Natural killer cell (primary cell): Measurements from ENCODE around the gene SLC30A2. TPM values are rescaled to one million over a fixed set of nuclear protein-coding genes. Genes with fewer than 3 reads are reported as not detected.
A peak's percentile ranks its signal among the peaks of the same experiment; 100 is the strongest.

ENCODE experiments used
- ATAC-seq, 3 donors: fragments of 150-1000 bp in 2 of 3; fragments of 200-7000 bp in 1 of 3; cut with Tn5 transposase; 1 replicate in 1 of 3; 2 replicates in 2 of 3; pipeline ENCODE4 v1.10.0; 2021; ENCODE audit warnings: mild to moderate bottlenecking in 2 of 3, moderate library complexity in 2 of 3
- DNase-seq, 2 donors: peaks; one replicate each; pipeline versions ENCODE4 v3.0.0 to v3.0.0-alpha.2; 2013 to 2021; ENCODE audit warnings: mixed read lengths in 1 of 2
- H3K27ac ChIP-seq: one replicate; pipeline ENCODE4 v1.5.1; 2013; ENCODE audit warnings: mild to moderate bottlenecking, low read length
- H3K27me3 ChIP-seq: one replicate; pipeline ENCODE4 v1.6.1; 2013; ENCODE audit warnings: low read length; ENCODE audit not compliant: control insufficient read depth, insufficient read depth
- H3K36me3 ChIP-seq: one replicate; pipeline ENCODE4 v1.6.1; 2013; ENCODE audit warnings: low read length; ENCODE audit not compliant: control insufficient read depth, insufficient read depth
- H3K4me1 ChIP-seq: one replicate; pipeline ENCODE4 v1.6.1; 2013; ENCODE audit warnings: low read length; ENCODE audit not compliant: control insufficient read depth, insufficient read depth
- H3K4me3 ChIP-seq: one replicate; pipeline ENCODE4 v1.5.1; 2013; ENCODE audit warnings: low read length
- H3K9me3 ChIP-seq: one replicate; pipeline ENCODE4 v1.6.1; 2013; ENCODE audit warnings: low read length; ENCODE audit not compliant: control insufficient read depth, insufficient read depth
- H3K27ac Mint-ChIP-seq, 2 donors: one replicate each; pipeline ENCODE4 v1.8.0; 2022; ENCODE audit warnings: mild to moderate bottlenecking in 2 of 2, mixed read lengths in 2 of 2, moderate library complexity in 1 of 2
- H3K27me3 Mint-ChIP-seq, 2 donors: one replicate each; pipeline ENCODE4 v1.8.0; 2022; ENCODE audit warnings: low read depth in 2 of 2, mixed read lengths in 2 of 2
- H3K36me3 Mint-ChIP-seq: one replicate; pipeline ENCODE4 v1.8.0; 2022; ENCODE audit warnings: mixed read lengths
- H3K4me1 Mint-ChIP-seq, 2 donors: one replicate each; pipeline ENCODE4 v1.8.0; 2022; ENCODE audit warnings: mixed read lengths in 2 of 2
- H3K4me3 Mint-ChIP-seq: one replicate; pipeline ENCODE4 v1.8.0; 2022; ENCODE audit warnings: mild to moderate bottlenecking, moderate library complexity, mixed read lengths
- H3K9me3 Mint-ChIP-seq, 2 donors: one replicate each; pipeline ENCODE4 v1.8.0; 2022; ENCODE audit warnings: mixed read lengths in 2 of 2
- CTCF ChIP-seq: fragments of 200-600 bp; IDR thresholded peaks from one replicate; pipeline ENCODE4 v1.8.0; 2022; ENCODE audit warnings: antibody characterized with exemption
- WGBS: methylation state at CpG from one replicate; pipeline ENCODE4 v1.1.7; 2013; ENCODE audit warnings: missing lambda C conversion rate; ENCODE audit not compliant: insufficient coverage; 5-methylcytosine and 5-hydroxymethylcytosine counted together
- intact Hi-C: fragments of 100-400 bp; cut with micrococcal nuclease; formaldehyde crosslinking; loops from one replicate; pipeline ENCODE4 v1.14.2; 2022
- total RNA-seq, 4 donors: library from RNA; stranded (reverse); fragments of 120-200 nt in 1 of 4; gene quantifications; one replicate each; pipeline versions ENCODE4 v1.2.3 to v1.2.4, GENCODE V29; 2013 to 2022

The SLC30A2 gene
- total RNA-seq, 3 donors from 2014 or later (not counting 1 experiment from before 2014, with no cell fraction given), result not detected

- Histone ChIP-seq H3K27ac (no peak overlapping the region), H3K9me3 (no peaks in the 10 kb centered on the region), H3K4me1 (peaks cover 19% of the 10 kb centered on the region), H3K4me3 (peak overlapping the region; percentile 97), H3K36me3 (no peaks in the 10 kb centered on the region), H3K27me3 (peaks cover 8% of the 10 kb centered on the region)
- Mint-ChIP-seq H3K36me3 (no peaks in the 10 kb centered on the region), H3K27ac (peak overlapping the region; percentile 72 to 89), H3K27me3 (peaks cover 0 to 8% of the 10 kb centered on the region in 2 donors), H3K9me3 (no peaks in the 10 kb centered on the region), H3K4me3 (peak overlapping the region; percentile 97), H3K4me1 (peaks cover 9 to 20% of the 10 kb centered on the region in 2 donors)
- ATAC-seq (peak; percentile 74 to 91 (median 76)), DNase-seq (peak; percentile 81 to 87)
- WGBS, result 15% methylated on average over 39 of the region's 39 CpGs
- peak; percentile 99 for TF ChIP-seq CTCF
- intact Hi-C loops, result loop anchor here (5.0 kb wide), 1 partner anchor 111 kb away; no protein-coding TSS in a partner anchor
Measured at GRCh38 chr1:26035959-26036755, 9.8 kb downstream of the SLC30A2 start.

- H3K27ac ChIP-seq, result peak overlapping the region; percentile 43
- DNase-seq, result peak; percentile 89 to 96
- peak overlapping the region; percentile 97 for H3K4me3 ChIP-seq
- Mint-ChIP-seq H3K4me3 (peak overlapping the region; percentile 97), H3K36me3 (no peaks in the 10 kb centered on the region), H3K27ac (peak overlapping the region; percentile 72 to 89), H3K4me1 (peaks cover 9 to 20% of the 10 kb centered on the region in 2 donors), H3K9me3 (no peaks in the 10 kb centered on the region), H3K27me3 (peaks cover 0 to 11% of the 10 kb centered on the region in 2 donors)
- TF ChIP-seq CTCF, result no peak
- peak; percentile 93 to 96 (median 95) for ATAC-seq
- no peaks in the 10 kb centered on the region for H3K36me3 ChIP-seq
- no peaks in the 10 kb centered on the region for H3K9me3 ChIP-seq
- WGBS, result under 1% methylated on average over 60 of the region's 60 CpGs
- H3K4me1 ChIP-seq, result peaks cover 19% of the 10 kb centered on the region
- H3K27me3 ChIP-seq, result peaks cover 8% of the 10 kb centered on the region
- intact Hi-C loops, result loop anchor here (5.0 kb wide), 1 partner anchor 112 kb away; no protein-coding TSS in a partner anchor
Measured at GRCh38 chr1:26035203-26035958, 10.5 kb downstream of the SLC30A2 start.

- 23% methylated on average over 15 of the region's 15 CpGs for WGBS
- H3K4me1 Mint-ChIP-seq, result peaks cover 9 to 20% of the 10 kb centered on the region in 2 donors
- Histone ChIP-seq H3K27ac (no peak overlapping the region), H3K4me1 (peaks cover 19% of the 10 kb centered on the region), H3K9me3 (no peaks in the 10 kb centered on the region), H3K36me3 (no peaks in the 10 kb centered on the region), H3K27me3 (peaks cover 8% of the 10 kb centered on the region), H3K4me3 (peak overlapping the region; percentile 97)
- no peaks in the 10 kb centered on the region for H3K36me3 Mint-ChIP-seq
- TF ChIP-seq CTCF, result no peak
- peak overlapping the region; percentile 97 for H3K4me3 Mint-ChIP-seq
- peak overlapping the region in 1 of 2 donors; percentile 89 for H3K27ac Mint-ChIP-seq
- no peak for ATAC-seq
- intact Hi-C loops, result loop anchor here (5.0 kb wide), 1 partner anchor 113 kb away; no protein-coding TSS in a partner anchor
- H3K27me3 Mint-ChIP-seq, result peaks cover 0 to 14% of the 10 kb centered on the region in 2 donors
- H3K9me3 Mint-ChIP-seq, result no peaks in the 10 kb centered on the region
- peak in 1 of 2 donors; percentile 19 for DNase-seq
Measured at GRCh38 chr1:26034504-26035202, 11.3 kb downstream of the SLC30A2 start.
